Small intestine (tissue), 7 donors: Measurements from ENCODE around the gene GRM8. TPM values are rescaled to one million over a fixed set of nuclear protein-coding genes. Genes with fewer than 3 reads are reported as not detected.

Source experiments
- DNase-seq, 2 donors: peaks; one replicate each; pipeline versions ENCODE4 v3.0.0 to v3.0.0-alpha.2; 2013
- FAIRE-seq: peaks from 2 replicates; lab custom pipeline; 2012; peaks lifted over from hg19 to GRCh38; lab: Jason Lieb, UNC
- H3K27ac ChIP-seq, 3 donors: one replicate each; pipeline ENCODE4 v1.5.1; 2013; ENCODE audit warnings: low read length in 2 of 3, mild to moderate bottlenecking in 2 of 3, control low read depth in 1 of 3, inconsistent platforms in 1 of 3, low read depth in 1 of 3, moderate library complexity in 1 of 3
- H3K27me3 ChIP-seq, 3 donors: one replicate each; pipeline ENCODE4 v1.6.1; 2013; ENCODE audit warnings: low read length in 3 of 3, inconsistent platforms in 1 of 3; ENCODE audit not compliant: control insufficient read depth in 3 of 3, insufficient read depth in 3 of 3
- H3K36me3 ChIP-seq, 3 donors: one replicate each; pipeline ENCODE4 v1.6.1; 2013; ENCODE audit warnings: low read length in 3 of 3, inconsistent platforms in 1 of 3, low read depth in 1 of 3, mild to moderate bottlenecking in 1 of 3, moderate library complexity in 1 of 3; ENCODE audit not compliant: control insufficient read depth in 3 of 3, insufficient read depth in 2 of 3
- H3K4me1 ChIP-seq, 3 donors: one replicate each; pipeline ENCODE4 v1.6.1; 2013; ENCODE audit warnings: low read length in 2 of 3, inconsistent platforms in 1 of 3, low read depth in 1 of 3, mild to moderate bottlenecking in 1 of 3, moderate library complexity in 1 of 3; ENCODE audit not compliant: control insufficient read depth in 3 of 3, insufficient read depth in 2 of 3
- H3K4me3 ChIP-seq, 3 donors: one replicate each; pipeline ENCODE4 v1.5.1; 2013; ENCODE audit warnings: low read length in 3 of 3, control low read depth in 1 of 3, inconsistent platforms in 1 of 3, low read depth in 1 of 3, mild to moderate bottlenecking in 1 of 3, moderate library complexity in 1 of 3
- H3K9me3 ChIP-seq, 2 donors: one replicate each; pipeline ENCODE4 v1.6.1; 2013; ENCODE audit warnings: low read depth in 1 of 2, low read length in 1 of 2; ENCODE audit not compliant: control insufficient read depth in 2 of 2, insufficient read depth in 1 of 2
- WGBS, 3 donors: extraction: QIAGEN DNeasy Blood & Tissue Kit; methylation state at CpG; one replicate each; pipeline ENCODE4 v1.1.7; 2013; 5-methylcytosine and 5-hydroxymethylcytosine counted together
- polyA plus RNA-seq, 4 donors: library from polyadenylated mRNA; stranded (reverse) in 3 of 4; unstranded in 1 of 4; fragments of 200-250 nt in 3 of 4; fragments of 120-200 nt in 1 of 4; gene quantifications; one replicate each; pipeline versions ENCODE4 v1.2.1 to v1.2.3, GENCODE V29; 2013
- donor health status: healthy with polysubstance abuse.
- donor health status: control.
- donor health status: control.
- donor health status: Bipolar disorder and iron deficiency.
- donor health status: healthy.

Gene GRM8
- polyA plus RNA-seq, 4 donors: 0.07 to 0.12 TPM; not detected in 2

GRCh38 chr7:126440542-126440941 lies 812.2 kb downstream of the GRM8 start:
- Histone ChIP-seq H3K36me3 (no peaks in the 10 kb centered on the region), H3K4me1 (no peaks in the 10 kb centered on the region), H3K9me3 (no peaks in the 10 kb centered on the region), H3K4me3 (no peak overlapping the region), H3K27ac (no peak overlapping the region), H3K27me3 (no peaks in the 10 kb centered on the region)
- 76 to 91% (median 88%) methylated on average over 2 of the region's 2 CpGs for WGBS, 3 donors
- DNase-seq (peak in 1 of 2 donors; percentile 28), FAIRE-seq (no peak)

- no peaks in the 10 kb centered on the region for H3K9me3 ChIP-seq
- DNase-seq (no peak), FAIRE-seq (no peak)
- no peak overlapping the region for H3K27ac ChIP-seq
- no peak overlapping the region for H3K4me3 ChIP-seq
- no peaks in the 10 kb centered on the region for H3K4me1 ChIP-seq
- WGBS, 3 donors: 24 to 60% (median 26%) methylated on average over 2 of the region's 2 CpGs
- no peaks in the 10 kb centered on the region for H3K36me3 ChIP-seq
- no peaks in the 10 kb centered on the region for H3K27me3 ChIP-seq
Observed at GRCh38 chr7:126436213-126436868, 816.4 kb downstream of the GRM8 start.

- H3K9me3 ChIP-seq: no peaks in the 10 kb centered on the region
- H3K4me3 ChIP-seq: no peak overlapping the region
- H3K4me1 ChIP-seq: no peaks in the 10 kb centered on the region
- H3K27me3 ChIP-seq: no peaks in the 10 kb centered on the region
- no peak overlapping the region for H3K27ac ChIP-seq
- FAIRE-seq (no peak), DNase-seq (no peak)
- WGBS, 3 donors: 87 to 90% (median 87%) methylated on average over 1 of the region's 1 CpG
- H3K36me3 ChIP-seq: no peaks in the 10 kb centered on the region
Observed at GRCh38 chr7:126426652-126427051, 826.1 kb downstream of the GRM8 start.

GRCh38 chr7:126424985-126425384 lies 827.8 kb downstream of the GRM8 start:
- no peak overlapping the region for H3K27ac ChIP-seq
- no peaks in the 10 kb centered on the region for H3K4me1 ChIP-seq
- H3K27me3 ChIP-seq: no peaks in the 10 kb centered on the region
- H3K36me3 ChIP-seq: no peaks in the 10 kb centered on the region
- DNase-seq (no peak), FAIRE-seq (no peak)
- no peak overlapping the region for H3K4me3 ChIP-seq
- whole genome bisulfite sequencing, 3 donors: 77 to 85% (median 83%) methylated on average over 1 of the region's 1 CpG
- H3K9me3 ChIP-seq: no peaks in the 10 kb centered on the region

DNA sequence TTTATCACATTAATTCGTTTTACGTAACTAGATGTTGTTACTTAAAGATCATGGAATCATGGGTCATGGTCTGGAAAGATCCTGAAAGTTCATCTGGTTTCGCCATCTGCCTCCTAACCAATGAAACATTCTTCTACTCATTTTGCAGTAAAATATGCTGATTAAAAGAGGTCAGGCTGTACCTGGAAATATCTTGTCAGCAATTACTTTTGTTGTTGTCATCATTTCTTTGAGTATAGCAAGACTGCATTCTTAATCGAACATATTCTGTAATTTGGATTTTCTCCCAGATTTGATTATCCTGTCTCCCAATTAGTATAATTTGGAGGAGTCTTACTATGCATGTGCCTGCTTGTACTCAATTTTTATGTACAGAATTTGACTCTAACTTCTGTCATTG lies 833.7 kb downstream of the GRM8 start:
- 76 to 83% (median 78%) methylated on average over 4 of the region's 4 CpGs for WGBS, 3 donors
- no peak overlapping the region for H3K4me3 ChIP-seq
- H3K36me3 ChIP-seq: no peaks in the 10 kb centered on the region
- no peak overlapping the region for H3K27ac ChIP-seq
- FAIRE-seq: no peak
- no peak for DNase-seq
- no peaks in the 10 kb centered on the region for H3K27me3 ChIP-seq
- no peaks in the 10 kb centered on the region for H3K9me3 ChIP-seq
- H3K4me1 ChIP-seq: no peaks in the 10 kb centered on the region

- no peak overlapping the region for H3K4me3 ChIP-seq
- DNase-seq: no peak
- H3K4me1 ChIP-seq: no peaks in the 10 kb centered on the region
- no peaks in the 10 kb centered on the region for H3K36me3 ChIP-seq
- H3K27ac ChIP-seq: no peak overlapping the region
- no peak for FAIRE-seq
- 55 to 69% (median 63%) methylated on average over 3 of the region's 3 CpGs for WGBS, 3 donors
- no peaks in the 10 kb centered on the region for H3K9me3 ChIP-seq
- H3K27me3 ChIP-seq: no peaks in the 10 kb centered on the region
Observed at GRCh38 chr7:126411821-126412383, 840.8 kb downstream of the GRM8 start.

DNA sequence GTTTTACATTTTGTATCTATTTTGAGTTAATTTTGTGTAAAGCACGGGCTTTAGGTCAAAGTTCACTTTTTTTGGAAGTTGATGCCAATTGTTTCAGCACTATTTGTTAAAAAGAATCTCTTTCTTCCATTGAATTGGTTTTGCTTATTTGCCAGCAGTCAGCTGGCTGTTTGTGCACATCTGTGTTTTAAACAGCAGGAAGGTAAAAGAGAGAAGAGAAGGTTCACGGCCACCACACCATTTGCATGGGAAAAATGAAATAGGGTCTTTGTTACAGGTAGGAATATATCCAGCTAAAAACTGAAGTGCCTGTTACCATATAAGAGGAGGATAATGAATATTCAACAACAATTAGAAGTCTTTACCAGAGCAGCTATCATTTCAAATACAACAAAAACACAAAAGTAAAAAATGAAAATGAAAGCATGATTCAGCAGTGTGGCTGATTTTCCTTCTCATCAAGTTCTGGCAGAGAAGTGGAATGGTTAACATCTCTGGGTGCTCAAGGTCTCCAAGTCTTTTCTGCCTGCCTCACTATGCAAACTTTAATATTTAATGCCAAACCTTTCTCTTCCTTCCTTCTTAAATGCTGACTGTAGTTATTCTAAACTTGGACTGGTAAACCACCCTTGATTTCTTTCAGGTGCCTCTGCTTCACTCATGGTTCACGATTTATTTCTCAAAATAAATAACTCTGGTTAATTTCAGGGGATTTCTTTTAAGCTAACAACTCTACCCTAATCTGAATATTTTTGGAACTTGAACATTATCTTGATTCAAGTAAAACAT lies 841.5 kb downstream of the GRM8 start:
- H3K4me3 ChIP-seq: no peak overlapping the region
- DNase-seq: no peak
- no peak overlapping the region for H3K27ac ChIP-seq
- no peaks in the 10 kb centered on the region for H3K36me3 ChIP-seq
- no peaks in the 10 kb centered on the region for H3K27me3 ChIP-seq
- H3K9me3 ChIP-seq: no peaks in the 10 kb centered on the region
- 44 to 66% (median 58%) methylated on average over 1 to 3 of the region's 3 CpGs for WGBS, 3 donors
- no peak for FAIRE-seq
- no peaks in the 10 kb centered on the region for H3K4me1 ChIP-seq

DNA sequence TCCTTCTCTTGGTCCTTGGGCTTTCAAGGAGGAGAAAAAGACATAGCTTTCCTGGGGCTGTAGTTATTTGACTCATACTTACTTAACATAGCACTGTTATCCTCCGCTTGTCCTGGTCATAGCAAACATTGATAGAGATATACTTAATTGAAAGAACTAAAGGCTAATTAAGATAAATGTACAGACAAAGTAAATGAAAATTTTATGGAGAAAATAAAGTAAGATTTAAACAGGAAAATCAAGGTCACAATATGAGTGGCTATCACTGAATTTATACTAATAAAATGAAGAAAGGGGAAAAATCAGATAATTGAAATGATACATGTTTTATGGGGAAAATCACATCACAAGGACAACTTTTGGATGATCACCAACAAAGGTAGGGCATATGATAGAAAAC lies 849.7 kb downstream of the GRM8 start:
- no peak for DNase-seq
- 48 to 74% (median 49%) methylated on average over 1 of the region's 1 CpG for WGBS, 3 donors
- Histone ChIP-seq H3K9me3 (no peaks in the 10 kb centered on the region), H3K27ac (no peak overlapping the region), H3K27me3 (no peaks in the 10 kb centered on the region), H3K4me3 (no peak overlapping the region), H3K36me3 (no peaks in the 10 kb centered on the region), H3K4me1 (no peaks in the 10 kb centered on the region)
- no peak for FAIRE-seq
